ENCODE results near the gene SLC6A11.

Gene SLC6A11

GRCh38 chr3:10918011-10918410, 102.0 kb downstream of the SLC6A11 start:
- H3K27ac ChIP-seq, result no peak overlapping the region
- H3K9ac ChIP-seq, result no peak overlapping the region
- no peak overlapping the region for H2AFZ ChIP-seq (ENCODE audit: low read depth)
- no peaks in the 10 kb centered on the region for H3K4me1 ChIP-seq (ENCODE audit: low read depth, poor library complexity, severe bottlenecking)
- no peaks in the 10 kb centered on the region for H3K27me3 ChIP-seq (ENCODE audit: insufficient read depth, low read depth)
- no peak for TF ChIP-seq CTCF (conservative IDR thresholded peaks at IDR 0.05; ENCODE audit: low read depth, low read length)
- no peaks in the 10 kb centered on the region for H3K79me2 ChIP-seq (ENCODE audit: insufficient read depth, low read depth)
- no peak overlapping the region for H3K4me2 ChIP-seq
- H4K20me1 ChIP-seq (ENCODE audit: insufficient read depth), result no peaks in the 10 kb centered on the region
- no peak overlapping the region for H3K4me3 ChIP-seq (IDR thresholded peaks at IDR 0.05; ENCODE audit: insufficient read depth, low read depth, low read length)
- H3K36me3 ChIP-seq (ENCODE audit: insufficient read depth), result no peaks in the 10 kb centered on the region

GRCh38 chr3:10919636-10920035, 103.6 kb downstream of the SLC6A11 start:
- Histone ChIP-seq H3K27ac (no peak overlapping the region), H3K4me2 (no peak overlapping the region), H3K27me3 (ENCODE audit: insufficient read depth, low read depth) (no peaks in the 10 kb centered on the region), H3K79me2 (ENCODE audit: insufficient read depth, low read depth) (no peaks in the 10 kb centered on the region), H2AFZ (ENCODE audit: low read depth) (no peak overlapping the region), H3K4me3 (IDR thresholded peaks at IDR 0.05; ENCODE audit: insufficient read depth, low read depth, low read length) (no peak overlapping the region), H3K4me1 (ENCODE audit: low read depth, poor library complexity, severe bottlenecking) (no peaks in the 10 kb centered on the region), H3K36me3 (ENCODE audit: insufficient read depth) (no peaks in the 10 kb centered on the region), H3K9ac (no peak overlapping the region), H4K20me1 (ENCODE audit: insufficient read depth) (no peaks in the 10 kb centered on the region)
- no peak for TF ChIP-seq CTCF (conservative IDR thresholded peaks at IDR 0.05; ENCODE audit: low read depth, low read length)

GRCh38 chr3:10925436-10926255, 109.6 kb downstream of the SLC6A11 start:
- no peak for TF ChIP-seq CTCF (conservative IDR thresholded peaks at IDR 0.05; ENCODE audit: low read depth, low read length)

GRCh38 chr3:10926256-10926810, 110.3 kb downstream of the SLC6A11 start:
- H4K20me1 ChIP-seq (ENCODE audit: insufficient read depth), result no peaks in the 10 kb centered on the region
- H3K27me3 ChIP-seq (ENCODE audit: insufficient read depth, low read depth), result no peaks in the 10 kb centered on the region
- no peak overlapping the region for H2AFZ ChIP-seq (ENCODE audit: low read depth)
- H3K4me1 ChIP-seq (ENCODE audit: low read depth, poor library complexity, severe bottlenecking), result no peaks in the 10 kb centered on the region
- H3K4me3 ChIP-seq (IDR thresholded peaks at IDR 0.05; ENCODE audit: insufficient read depth, low read depth, low read length), result no peak overlapping the region
- H3K4me2 ChIP-seq, result no peak overlapping the region
- H3K9ac ChIP-seq, result no peak overlapping the region
- no peaks in the 10 kb centered on the region for H3K79me2 ChIP-seq (ENCODE audit: insufficient read depth, low read depth)
- TF ChIP-seq CTCF (conservative IDR thresholded peaks at IDR 0.05; ENCODE audit: low read depth, low read length), result no peak
- H3K36me3 ChIP-seq (ENCODE audit: insufficient read depth), result no peaks in the 10 kb centered on the region
- H3K27ac ChIP-seq, result no peak overlapping the region

More at GRCh38 chr3:10925436-10926255, 109.6 kb downstream of the SLC6A11 start:
- Histone ChIP-seq H3K36me3 (ENCODE audit: insufficient read depth) (no peaks in the 10 kb centered on the region), H3K79me2 (ENCODE audit: insufficient read depth, low read depth) (no peaks in the 10 kb centered on the region), H3K27me3 (ENCODE audit: insufficient read depth, low read depth) (no peaks in the 10 kb centered on the region), H3K27ac (no peak overlapping the region), H3K4me1 (ENCODE audit: low read depth, poor library complexity, severe bottlenecking) (no peaks in the 10 kb centered on the region), H3K4me3 (IDR thresholded peaks at IDR 0.05; ENCODE audit: insufficient read depth, low read depth, low read length) (no peak overlapping the region), H3K9ac (no peak overlapping the region), H4K20me1 (ENCODE audit: insufficient read depth) (no peaks in the 10 kb centered on the region), H3K4me2 (no peak overlapping the region), H2AFZ (ENCODE audit: low read depth) (no peak overlapping the region)

Data from KMS-11 (cell line).